Natural killer cell (primary cell): Measurements from ENCODE around the gene MSMO1. TPM values are rescaled to one million over a fixed set of nuclear protein-coding genes. Genes with fewer than 3 reads are reported as not detected.

Source experiments
- ATAC-seq, 3 donors: fragments of 150-1000 bp in 2 of 3; fragments of 200-7000 bp in 1 of 3; cut with Tn5 transposase; 1 replicate in 1 of 3; 2 replicates in 2 of 3; pipeline ENCODE4 v1.10.0; 2021; ENCODE audit warnings: mild to moderate bottlenecking in 2 of 3, moderate library complexity in 2 of 3
- DNase-seq, 2 donors: peaks; one replicate each; pipeline versions ENCODE4 v3.0.0 to v3.0.0-alpha.2; 2013 to 2021; ENCODE audit warnings: mixed read lengths in 1 of 2
- H3K27ac ChIP-seq: one replicate; pipeline ENCODE4 v1.5.1; 2013; ENCODE audit warnings: mild to moderate bottlenecking, low read length
- H3K27me3 ChIP-seq: one replicate; pipeline ENCODE4 v1.6.1; 2013; ENCODE audit warnings: low read length; ENCODE audit not compliant: control insufficient read depth, insufficient read depth
- H3K36me3 ChIP-seq: one replicate; pipeline ENCODE4 v1.6.1; 2013; ENCODE audit warnings: low read length; ENCODE audit not compliant: control insufficient read depth, insufficient read depth
- H3K4me1 ChIP-seq: one replicate; pipeline ENCODE4 v1.6.1; 2013; ENCODE audit warnings: low read length; ENCODE audit not compliant: control insufficient read depth, insufficient read depth
- H3K4me3 ChIP-seq: one replicate; pipeline ENCODE4 v1.5.1; 2013; ENCODE audit warnings: low read length
- H3K9me3 ChIP-seq: one replicate; pipeline ENCODE4 v1.6.1; 2013; ENCODE audit warnings: low read length; ENCODE audit not compliant: control insufficient read depth, insufficient read depth
- H3K27ac Mint-ChIP-seq, 2 donors: one replicate each; pipeline ENCODE4 v1.8.0; 2022; ENCODE audit warnings: mild to moderate bottlenecking in 2 of 2, mixed read lengths in 2 of 2, moderate library complexity in 1 of 2
- H3K27me3 Mint-ChIP-seq, 2 donors: one replicate each; pipeline ENCODE4 v1.8.0; 2022; ENCODE audit warnings: low read depth in 2 of 2, mixed read lengths in 2 of 2
- H3K36me3 Mint-ChIP-seq: one replicate; pipeline ENCODE4 v1.8.0; 2022; ENCODE audit warnings: mixed read lengths
- H3K4me1 Mint-ChIP-seq, 2 donors: one replicate each; pipeline ENCODE4 v1.8.0; 2022; ENCODE audit warnings: mixed read lengths in 2 of 2
- H3K4me3 Mint-ChIP-seq: one replicate; pipeline ENCODE4 v1.8.0; 2022; ENCODE audit warnings: mild to moderate bottlenecking, moderate library complexity, mixed read lengths
- H3K9me3 Mint-ChIP-seq, 2 donors: one replicate each; pipeline ENCODE4 v1.8.0; 2022; ENCODE audit warnings: mixed read lengths in 2 of 2
- CTCF ChIP-seq: fragments of 200-600 bp; IDR thresholded peaks from one replicate; pipeline ENCODE4 v1.8.0; 2022; ENCODE audit warnings: antibody characterized with exemption
- WGBS: methylation state at CpG from one replicate; pipeline ENCODE4 v1.1.7; 2013; ENCODE audit warnings: missing lambda C conversion rate; ENCODE audit not compliant: insufficient coverage; 5-methylcytosine and 5-hydroxymethylcytosine counted together
- intact Hi-C: fragments of 100-400 bp; cut with micrococcal nuclease; formaldehyde crosslinking; loops from one replicate; pipeline ENCODE4 v1.14.2; 2022
- total RNA-seq, 4 donors: library from RNA; stranded (reverse); fragments of 120-200 nt in 1 of 4; gene quantifications; one replicate each; pipeline versions ENCODE4 v1.2.3 to v1.2.4, GENCODE V29; 2013 to 2022

MSMO1 gene
- total RNA-seq, 3 donors from 2014 or later (not counting 1 experiment from before 2014, with no cell fraction given), result 22.5 to 27.7 (median 23.9) TPM

GRCh38 chr4:165384598-165384997, 57.1 kb downstream of the MSMO1 start:
- intact Hi-C loops, result no loop called here
- WGBS, result no CpG with 5 or more reads among the region's 1 CpG
- no peak for DNase-seq
- Mint-ChIP-seq H3K27ac (no peak overlapping the region), H3K4me3 (no peak overlapping the region), H3K4me1 (no peaks in the 10 kb centered on the region), H3K9me3 (no peaks in the 10 kb centered on the region), H3K36me3 (no peaks in the 10 kb centered on the region), H3K27me3 (peaks cover 30 to 55% of the 10 kb centered on the region in 2 donors)
- H3K27ac ChIP-seq, result no peak overlapping the region
- H3K9me3 ChIP-seq, result no peaks in the 10 kb centered on the region
- ATAC-seq, result no peak
- no peaks in the 10 kb centered on the region for H3K36me3 ChIP-seq
- no peaks in the 10 kb centered on the region for H3K4me1 ChIP-seq
- H3K4me3 ChIP-seq, result no peak overlapping the region
- H3K27me3 ChIP-seq, result peaks cover 11% of the 10 kb centered on the region
- no peak for TF ChIP-seq CTCF

- DNase-seq, result no peak
- H3K4me3 Mint-ChIP-seq, result no peak overlapping the region
- H3K36me3 Mint-ChIP-seq, result no peaks in the 10 kb centered on the region
- Histone ChIP-seq H3K4me3 (no peak overlapping the region), H3K4me1 (no peaks in the 10 kb centered on the region), H3K27ac (no peak overlapping the region), H3K9me3 (no peaks in the 10 kb centered on the region), H3K36me3 (no peaks in the 10 kb centered on the region), H3K27me3 (peaks cover 6% of the 10 kb centered on the region)
- no peak for TF ChIP-seq CTCF
- H3K27me3 Mint-ChIP-seq, result peaks cover 25 to 52% of the 10 kb centered on the region in 2 donors
- ATAC-seq, result no peak
- H3K9me3 Mint-ChIP-seq, result no peaks in the 10 kb centered on the region
- 94% methylated on average over 4 of the region's 4 CpGs for WGBS
- intact Hi-C loops, result no loop called here
- H3K4me1 Mint-ChIP-seq, result no peaks in the 10 kb centered on the region
- H3K27ac Mint-ChIP-seq, result no peak overlapping the region
Observed at GRCh38 chr4:165385126-165385525, 57.7 kb downstream of the MSMO1 start.

GRCh38 chr4:165386328-165386727, 58.9 kb downstream of the MSMO1 start:
- DNase-seq (no peak), ATAC-seq (no peak)
- no peak overlapping the region for H3K27ac Mint-ChIP-seq
- H3K9me3 Mint-ChIP-seq, result no peaks in the 10 kb centered on the region
- Histone ChIP-seq H3K27me3 (peaks cover 6% of the 10 kb centered on the region), H3K9me3 (no peaks in the 10 kb centered on the region), H3K36me3 (no peaks in the 10 kb centered on the region), H3K4me1 (no peaks in the 10 kb centered on the region), H3K4me3 (no peak overlapping the region), H3K27ac (no peak overlapping the region)
- no peak for TF ChIP-seq CTCF
- intact Hi-C loops, result no loop called here
- no peaks in the 10 kb centered on the region for H3K36me3 Mint-ChIP-seq
- H3K4me1 Mint-ChIP-seq, result no peaks in the 10 kb centered on the region
- H3K27me3 Mint-ChIP-seq, result peaks cover 20 to 52% of the 10 kb centered on the region in 2 donors
- WGBS, result 100% methylated on average over 1 of the region's 1 CpG
- no peak overlapping the region for H3K4me3 Mint-ChIP-seq

GRCh38 chr4:165388756-165389155, 61.3 kb downstream of the MSMO1 start:
- Mint-ChIP-seq H3K9me3 (no peaks in the 10 kb centered on the region), H3K36me3 (no peaks in the 10 kb centered on the region), H3K27me3 (peaks cover 18 to 47% of the 10 kb centered on the region in 2 donors), H3K27ac (no peak overlapping the region), H3K4me1 (no peaks in the 10 kb centered on the region), H3K4me3 (no peak overlapping the region)
- no peaks in the 10 kb centered on the region for H3K27me3 ChIP-seq
- ATAC-seq, result no peak
- TF ChIP-seq CTCF, result no peak
- no peaks in the 10 kb centered on the region for H3K9me3 ChIP-seq
- DNase-seq, result no peak
- no peak overlapping the region for H3K4me3 ChIP-seq
- no peaks in the 10 kb centered on the region for H3K36me3 ChIP-seq
- H3K4me1 ChIP-seq, result no peaks in the 10 kb centered on the region
- no peak overlapping the region for H3K27ac ChIP-seq
- intact Hi-C loops, result no loop called here
